GM19397 (cell line): ENCODE measurements around the gene KCND1.
A peak's percentile ranks its signal among the peaks of the same experiment; 100 is the strongest.

Source experiments
- ATAC-seq: cut with Tn5 transposase; IDR thresholded peaks from one replicate; pipeline ENCODE4 v1.9.1; 2021; ENCODE audit warnings: mild to moderate bottlenecking, moderate library complexity; ENCODE audit not compliant: unreplicated experiment

The KCND1 gene

GRCh38 chrX:48914593-48915493 is 56.8 kb downstream of the KCND1 start:
- no peak for ATAC-seq

- ATAC-seq: no peak
Measured at GRCh38 chrX:48913605-48914366, 57.9 kb downstream of the KCND1 start.

DNA sequence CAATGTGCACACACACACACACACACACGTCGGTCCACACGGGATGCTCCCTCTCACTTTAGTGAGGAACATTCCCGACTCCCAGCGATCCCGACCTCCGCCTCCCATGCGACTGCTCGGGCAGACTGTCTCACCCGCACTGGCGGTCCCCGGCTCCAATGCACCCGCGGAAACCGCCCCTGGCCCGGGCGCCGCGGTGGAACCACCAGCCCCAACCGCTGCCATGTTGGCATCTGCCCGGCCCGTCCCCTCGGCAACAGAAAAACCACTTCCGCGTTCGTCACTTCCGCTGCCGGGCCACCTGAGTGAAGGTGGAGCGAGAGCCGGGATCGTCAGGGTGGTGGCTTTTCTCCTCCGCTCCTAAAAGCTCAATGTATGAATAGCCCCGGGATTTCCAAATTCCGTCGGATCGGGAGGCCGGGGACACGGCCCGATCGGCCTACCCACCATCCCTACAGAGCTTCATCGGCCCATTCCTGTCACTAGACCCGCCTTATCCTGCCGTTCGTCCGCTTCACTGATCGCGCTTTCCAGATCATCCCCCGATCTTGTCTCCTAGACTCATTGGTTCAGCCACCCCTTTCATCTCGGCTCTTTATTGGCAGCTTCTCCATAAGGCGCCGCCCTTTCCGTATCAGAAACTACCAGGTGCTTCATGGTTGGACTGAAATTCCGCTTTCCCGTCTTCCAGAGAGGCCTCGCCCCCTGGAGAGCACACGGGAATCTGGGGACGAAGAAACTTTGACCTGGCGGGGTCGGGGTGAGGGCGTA is 60.0 kb downstream of the KCND1 start, which contains the start of gene SLC35A2:
Gene SLC35A2 (minus strand): TSS at position 235 of the 771 bp plus-strand sequence. CDS start 10 bp downstream, at position 225.
- ATAC-seq: peak; percentile 59
